ENCODE measurements around the gene KDM2B. TPM values are rescaled to one million over a fixed set of nuclear protein-coding genes. Genes with fewer than 3 reads are reported as not detected.

The KDM2B gene
- total and polyA plus RNA-seq, 10 of the 15 experiments (the other 5 are each of a cell fraction or from before 2014, with no cell fraction given) = 13.6 to 124 (median 40.4) TPM

GRCh38 chr12:121397521-121397920 lies 183.3 kb downstream of the KDM2B start:
- Histone ChIP-seq H3K4me2 (ENCODE audit: control insufficient read depth, insufficient read depth) (no peak overlapping the region), H3K9ac (ENCODE audit: control insufficient read depth, insufficient read depth, low read length) (no peak overlapping the region), H3K27me3 (replicated peaks in 1 of 2; ENCODE audit: control insufficient read depth in 2 of 2, insufficient read depth in 2 of 2, low read length in 1 of 2) (no peaks in the 10 kb centered on the region), H3K79me2 (ENCODE audit: control insufficient read depth, insufficient read depth, low read length) (peaks cover 29% of the 10 kb centered on the region), H3K27ac (ENCODE audit: control insufficient read depth, insufficient read depth) (no peak overlapping the region), H3K4me1 (ENCODE audit: control insufficient read depth, insufficient read depth, low read length) (no peaks in the 10 kb centered on the region; the same call in none of the 2 replicates), H3K9me3 (replicated peaks; ENCODE audit: control insufficient read depth, insufficient read depth, low read length) (no peaks in the 10 kb centered on the region; the same call in 2 of the 3 replicates), H2AFZ (ENCODE audit: control insufficient read depth, low read depth, low read length) (no peak overlapping the region), H3K4me3 (no peak overlapping the region), H4K20me1 (ENCODE audit: control insufficient read depth, insufficient read depth) (no peaks in the 10 kb centered on the region; the same call in 1 of the 2 replicates), H3K36me3 (ENCODE audit: control insufficient read depth in 2 of 2, insufficient read depth in 2 of 2, low read length in 1 of 2) (no peaks in the 10 kb centered on the region)
- in situ Hi-C loops (cut with MboI) = no loop called here
- ChIA-PET RAD21 (ENCODE audit: unreplicated experiment) (no interaction called here), POLR2A (interaction anchor here (0.6 to 0.7 kb wide), 2 partner anchors 19 to 816 kb away, joined by 3 to 4 read pairs; partner anchors contain the start of gene POP5), CTCF (interaction anchor here (1.8 kb wide), 1 partner anchor 62 kb away, joined by 5 read pairs; no protein-coding TSS in a partner anchor), SMC1A (ENCODE audit: uncharacterized antibody, unreplicated experiment) (no interaction called here)
- whole genome bisulfite sequencing (ENCODE audit: insufficient coverage, insufficient replicate concordance, low lambda C conversion rate, missing lambda C conversion rate) = 91% methylated on average over 13 of the region's 14 CpGs
- ATAC-seq (no peak), DNase-seq (ENCODE audit: low read depth, low spot score) (no peak), FAIRE-seq (no peak)
- BruUV-seq (replicated peaks) = no TSS peak
- intact Hi-C loops (cut with micrococcal nuclease; ENCODE audit: unreplicated experiment) = no loop called here
- no peak for TF ChIP-seq BACH1 (IDR thresholded peaks at IDR 0.05; ENCODE audit: borderline replicate concordance)
- TF ChIP-seq CBX3 (IDR thresholded peaks at IDR 0.05; ENCODE audit: borderline replicate concordance, low read depth) = no peak
- no peak for TF ChIP-seq GATAD2B (conservative IDR thresholded peaks at IDR 0.05; ENCODE audit: low read depth)
- no peak for TF ChIP-seq PBX3 (IDR thresholded peaks at IDR 0.05; ENCODE audit: insufficient replicate concordance, low read depth, low read length)
- no peak for TF ChIP-seq NFYB (IDR thresholded peaks at IDR 0.05; ENCODE audit: insufficient read depth, low read depth, low read length)
- no peak for TF ChIP-seq BCL3 (IDR thresholded peaks at IDR 0.05; ENCODE audit: borderline replicate concordance, insufficient read depth, low read depth, low read length, poor library complexity, severe bottlenecking)
- no peak for TF ChIP-seq TCF7 (IDR thresholded peaks at IDR 0.05; ENCODE audit: borderline replicate concordance)
- TF ChIP-seq ASH2L (IDR thresholded peaks at IDR 0.05; ENCODE audit: borderline replicate concordance, low read depth) = no peak
- TF ChIP-seq, protein P1, sequence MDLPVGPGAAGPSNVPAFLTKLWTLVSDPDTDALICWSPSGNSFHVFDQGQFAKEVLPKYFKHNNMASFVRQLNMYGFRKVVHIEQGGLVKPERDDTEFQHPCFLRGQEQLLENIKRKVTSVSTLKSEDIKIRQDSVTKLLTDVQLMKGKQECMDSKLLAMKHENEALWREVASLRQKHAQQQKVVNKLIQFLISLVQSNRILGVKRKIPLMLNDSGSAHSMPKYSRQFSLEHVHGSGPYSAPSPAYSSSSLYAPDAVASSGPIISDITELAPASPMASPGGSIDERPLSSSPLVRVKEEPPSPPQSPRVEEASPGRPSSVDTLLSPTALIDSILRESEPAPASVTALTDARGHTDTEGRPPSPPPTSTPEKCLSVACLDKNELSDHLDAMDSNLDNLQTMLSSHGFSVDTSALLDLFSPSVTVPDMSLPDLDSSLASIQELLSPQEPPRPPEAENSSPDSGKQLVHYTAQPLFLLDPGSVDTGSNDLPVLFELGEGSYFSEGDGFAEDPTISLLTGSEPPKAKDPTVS (IDR thresholded peaks at IDR 0.05; ENCODE audit: low read depth, low read length) = no peak
- TF ChIP-seq ZSCAN29 (IDR thresholded peaks at IDR 0.05) = no peak
- no peak for TF ChIP-seq MTA3 (IDR thresholded peaks at IDR 0.05; ENCODE audit: borderline replicate concordance, low read length)
- TF ChIP-seq PAX8 (IDR thresholded peaks at IDR 0.05) = no peak

Data from GM12878 (cell line).